Measurements from ENCODE around the gene KLHL29.

KLHL29 gene

DNA sequence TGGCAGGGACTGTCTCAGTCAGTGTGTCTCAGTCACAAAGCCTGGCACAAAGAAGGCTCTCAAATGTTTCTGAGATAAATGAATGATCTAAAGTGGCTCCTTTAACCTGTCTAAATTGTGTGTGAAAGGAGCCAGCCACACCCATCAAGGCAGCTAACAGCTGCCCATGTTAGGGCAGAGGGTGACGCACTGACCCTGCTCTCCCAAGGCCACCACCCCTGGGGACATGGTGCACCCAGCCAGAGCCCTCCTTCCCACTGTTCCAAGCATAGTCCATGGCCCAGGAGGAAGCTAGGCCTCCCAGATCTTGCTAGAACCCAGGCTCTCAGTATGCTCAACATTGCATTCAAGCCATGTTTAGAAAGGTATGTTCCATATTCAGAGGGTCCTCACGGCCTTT lies 100.3 kb downstream of the KLHL29 start:
- H3K36me3 ChIP-seq (ENCODE audit: insufficient read depth, low read length): no peaks in the 10 kb centered on the region
- peaks cover 11% of the 10 kb centered on the region for H3K4me1 ChIP-seq (ENCODE audit: insufficient read depth, low read length)
- no peak overlapping the region for H3K9ac ChIP-seq (ENCODE audit: low read depth, low read length)
- no peaks in the 10 kb centered on the region for H3K9me3 ChIP-seq (ENCODE audit: control insufficient read depth, insufficient read depth, low read length)

DNA sequence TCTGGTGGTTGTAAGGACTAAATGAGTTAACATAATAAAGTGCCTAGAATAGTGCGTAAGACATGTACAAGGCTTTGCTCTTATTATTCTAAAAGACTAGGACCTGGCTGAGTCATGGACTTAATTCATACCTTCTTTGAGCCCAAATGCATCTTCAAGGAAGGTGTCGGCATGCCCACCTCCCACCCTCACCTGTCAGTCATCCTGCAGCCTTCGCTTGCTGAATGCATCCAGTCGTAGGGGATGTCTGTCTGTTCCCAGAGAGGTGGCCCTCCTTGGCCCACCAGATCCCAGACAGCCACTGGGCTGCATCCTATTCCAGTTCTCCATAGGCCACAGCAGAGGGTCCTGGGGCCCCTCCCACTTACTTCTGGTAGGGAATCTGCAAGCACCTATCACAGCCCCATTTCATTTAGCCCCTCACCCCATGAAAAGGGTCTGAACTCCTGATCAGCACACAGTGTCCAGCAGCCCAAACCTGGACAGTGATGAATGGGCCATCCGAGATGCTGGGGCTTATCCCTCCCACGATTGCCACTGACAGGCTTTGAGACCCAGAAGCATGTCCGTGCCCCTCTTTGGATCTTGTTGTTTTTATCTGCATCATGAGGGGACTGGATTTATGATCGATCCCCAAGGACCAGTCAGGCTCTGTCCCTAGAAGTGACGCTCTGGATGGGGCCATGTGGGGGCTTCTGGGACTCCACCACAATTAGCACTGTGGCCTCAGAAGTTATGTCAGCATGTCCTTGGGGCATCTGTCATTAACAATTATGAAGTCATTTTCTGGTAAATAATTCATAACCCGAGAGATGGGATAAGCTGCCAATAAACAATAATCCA lies 101.1 kb downstream of the KLHL29 start:
- Histone ChIP-seq H3K9ac (ENCODE audit: low read depth, low read length) (no peak overlapping the region), H3K4me1 (ENCODE audit: insufficient read depth, low read length) (peaks cover 4% of the 10 kb centered on the region), H3K9me3 (ENCODE audit: control insufficient read depth, insufficient read depth, low read length) (no peaks in the 10 kb centered on the region), H3K36me3 (ENCODE audit: insufficient read depth, low read length) (no peaks in the 10 kb centered on the region)

GRCh38 chr2:23486684-23487075 lies 101.7 kb downstream of the KLHL29 start:
- Histone ChIP-seq H3K4me1 (ENCODE audit: insufficient read depth, low read length) (peaks cover 4% of the 10 kb centered on the region), H3K36me3 (ENCODE audit: insufficient read depth, low read length) (no peaks in the 10 kb centered on the region), H3K9ac (ENCODE audit: low read depth, low read length) (no peak overlapping the region), H3K9me3 (ENCODE audit: control insufficient read depth, insufficient read depth, low read length) (no peaks in the 10 kb centered on the region)

GRCh38 chr2:23487735-23488492 lies 102.9 kb downstream of the KLHL29 start:
- H3K4me1 ChIP-seq (ENCODE audit: insufficient read depth, low read length): no peaks in the 10 kb centered on the region
- H3K36me3 ChIP-seq (ENCODE audit: insufficient read depth, low read length): no peaks in the 10 kb centered on the region
- no peaks in the 10 kb centered on the region for H3K9me3 ChIP-seq (ENCODE audit: control insufficient read depth, insufficient read depth, low read length)
- H3K9ac ChIP-seq (ENCODE audit: low read depth, low read length): no peak overlapping the region

GRCh38 chr2:23488584-23488983 lies 103.6 kb downstream of the KLHL29 start:
- H3K9ac ChIP-seq (ENCODE audit: low read depth, low read length): no peak overlapping the region
- H3K4me1 ChIP-seq (ENCODE audit: insufficient read depth, low read length): no peaks in the 10 kb centered on the region
- H3K9me3 ChIP-seq (ENCODE audit: control insufficient read depth, insufficient read depth, low read length): no peaks in the 10 kb centered on the region

GRCh38 chr2:23489471-23490322 lies 104.7 kb downstream of the KLHL29 start:
- Histone ChIP-seq H3K9me3 (ENCODE audit: control insufficient read depth, insufficient read depth, low read length) (no peaks in the 10 kb centered on the region), H3K36me3 (ENCODE audit: insufficient read depth, low read length) (no peaks in the 10 kb centered on the region), H3K9ac (ENCODE audit: low read depth, low read length) (no peak overlapping the region), H3K4me1 (ENCODE audit: insufficient read depth, low read length) (no peaks in the 10 kb centered on the region)

More at GRCh38 chr2:23488584-23488983, 103.6 kb downstream of the KLHL29 start:
- H3K36me3 ChIP-seq (ENCODE audit: insufficient read depth, low read length): no peaks in the 10 kb centered on the region

DNA sequence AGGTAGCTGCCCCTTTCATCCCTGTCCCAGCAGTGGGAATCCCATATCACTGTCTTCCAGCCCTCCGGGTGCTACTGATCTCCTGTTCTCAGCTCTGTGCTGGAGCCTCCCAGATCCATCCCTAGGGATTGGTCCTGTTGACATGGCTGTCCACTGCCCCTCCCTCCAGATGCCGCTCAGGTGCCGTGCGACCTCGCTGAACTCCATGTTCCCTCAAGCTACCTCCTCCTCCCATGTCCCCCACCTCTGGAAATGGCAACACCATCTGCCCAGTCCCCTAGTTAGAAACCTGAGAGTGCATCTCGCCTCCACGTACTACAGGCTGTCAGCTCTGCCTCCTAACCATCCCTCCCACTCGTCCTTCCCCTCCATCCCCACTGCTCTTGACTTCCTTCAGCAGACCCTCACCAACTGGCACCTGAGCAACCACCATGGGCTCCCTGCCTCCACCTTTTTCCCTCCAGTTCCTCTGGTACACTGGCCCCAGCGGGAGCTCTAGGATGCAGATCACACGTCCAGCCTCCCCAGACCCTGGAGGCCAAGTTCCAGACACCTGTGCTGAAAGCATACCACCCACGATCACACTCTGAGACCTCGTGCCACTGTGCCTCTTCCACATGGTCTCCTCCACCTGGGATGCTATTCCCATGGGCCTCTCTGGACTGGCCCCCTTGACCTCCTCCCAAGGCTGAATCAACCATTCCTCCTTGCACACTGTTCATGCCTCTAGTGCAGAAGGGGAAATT lies 106.8 kb downstream of the KLHL29 start:
- no peaks in the 10 kb centered on the region for H3K9me3 ChIP-seq (ENCODE audit: control insufficient read depth, insufficient read depth, low read length)
- no peak overlapping the region for H3K9ac ChIP-seq (ENCODE audit: low read depth, low read length)
- H3K36me3 ChIP-seq (ENCODE audit: insufficient read depth, low read length): no peaks in the 10 kb centered on the region
- peaks cover 13% of the 10 kb centered on the region for H3K4me1 ChIP-seq (ENCODE audit: insufficient read depth, low read length)

DNA sequence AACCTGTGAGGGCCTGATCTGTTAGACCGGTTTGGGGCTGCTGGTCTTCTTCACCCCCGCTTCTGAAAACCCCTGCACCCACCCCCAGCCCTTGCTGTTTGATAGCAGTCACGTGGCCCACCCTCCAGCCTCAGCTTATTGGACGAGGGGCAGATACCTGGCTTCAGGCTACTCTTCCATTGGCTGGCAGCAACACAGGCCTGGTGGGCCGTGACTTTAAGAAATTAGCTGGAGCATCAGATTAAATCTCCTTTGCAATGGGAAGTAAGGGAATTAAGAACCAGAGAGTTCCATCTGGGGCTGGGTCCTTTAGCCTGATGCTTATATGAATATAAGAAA lies 107.3 kb downstream of the KLHL29 start:
- H3K9ac ChIP-seq (ENCODE audit: low read depth, low read length): no peak overlapping the region
- H3K4me1 ChIP-seq (ENCODE audit: insufficient read depth, low read length): peaks cover 18% of the 10 kb centered on the region
- no peaks in the 10 kb centered on the region for H3K9me3 ChIP-seq (ENCODE audit: control insufficient read depth, insufficient read depth, low read length)
- H3K36me3 ChIP-seq (ENCODE audit: insufficient read depth, low read length): no peaks in the 10 kb centered on the region

GRCh38 chr2:23492921-23493320 lies 107.9 kb downstream of the KLHL29 start:
- no peaks in the 10 kb centered on the region for H3K9me3 ChIP-seq (ENCODE audit: control insufficient read depth, insufficient read depth, low read length)
- no peak overlapping the region for H3K9ac ChIP-seq (ENCODE audit: low read depth, low read length)
- H3K36me3 ChIP-seq (ENCODE audit: insufficient read depth, low read length): no peaks in the 10 kb centered on the region
- H3K4me1 ChIP-seq (ENCODE audit: insufficient read depth, low read length): peaks cover 23% of the 10 kb centered on the region

GRCh38 chr2:23493846-23494245 lies 108.9 kb downstream of the KLHL29 start:
- no peaks in the 10 kb centered on the region for H3K9me3 ChIP-seq (ENCODE audit: control insufficient read depth, insufficient read depth, low read length)
- no peaks in the 10 kb centered on the region for H3K36me3 ChIP-seq (ENCODE audit: insufficient read depth, low read length)
- peaks cover 24% of the 10 kb centered on the region for H3K4me1 ChIP-seq (ENCODE audit: insufficient read depth, low read length)
- H3K9ac ChIP-seq (ENCODE audit: low read depth, low read length): no peak overlapping the region

DNA sequence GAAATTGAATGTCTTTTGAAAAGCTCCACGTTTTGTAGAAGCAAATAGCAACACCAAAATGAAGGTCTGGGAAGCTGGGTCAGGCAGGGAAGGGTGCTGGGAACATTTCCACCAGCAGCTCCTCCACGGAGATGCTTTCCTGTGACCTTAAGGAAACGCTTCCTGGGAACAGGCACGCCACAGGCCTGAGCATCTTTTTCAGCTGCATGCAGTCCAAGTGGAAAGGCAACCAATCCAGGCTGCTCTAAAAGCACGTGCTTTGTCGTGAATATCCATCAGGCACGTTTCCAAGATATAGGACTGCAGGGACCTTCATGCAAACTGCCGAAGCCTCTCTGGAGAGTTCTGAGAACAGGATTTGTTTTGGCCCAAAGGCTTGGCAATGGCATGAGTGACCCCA lies 109.3 kb downstream of the KLHL29 start:
- no peaks in the 10 kb centered on the region for H3K9me3 ChIP-seq (ENCODE audit: control insufficient read depth, insufficient read depth, low read length)
- no peaks in the 10 kb centered on the region for H3K36me3 ChIP-seq (ENCODE audit: insufficient read depth, low read length)
- no peak overlapping the region for H3K9ac ChIP-seq (ENCODE audit: low read depth, low read length)
- H3K4me1 ChIP-seq (ENCODE audit: insufficient read depth, low read length): peaks cover 28% of the 10 kb centered on the region

DNA sequence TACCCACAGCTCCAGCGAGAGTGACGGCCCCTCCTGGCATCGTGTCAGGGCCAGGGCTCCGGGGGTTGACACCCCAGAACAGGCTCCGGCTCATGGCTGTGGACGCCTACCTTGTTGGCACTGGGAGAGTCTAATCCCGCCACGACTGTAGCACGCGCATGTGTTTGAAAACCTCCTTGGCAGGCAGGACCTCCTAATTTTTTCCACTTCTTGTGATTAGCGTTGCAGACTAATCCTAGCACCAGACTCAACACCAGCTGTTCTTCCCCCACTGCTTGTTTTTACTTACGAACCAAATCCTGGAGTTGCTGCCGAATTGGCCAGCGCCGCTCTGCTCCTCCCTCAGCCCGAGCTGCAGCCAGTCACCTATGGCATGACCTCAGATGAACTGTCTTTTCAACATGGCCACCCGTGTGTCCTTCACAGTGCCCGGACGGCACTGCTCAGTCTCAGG lies 110.7 kb downstream of the KLHL29 start:
- Histone ChIP-seq H3K36me3 (ENCODE audit: insufficient read depth, low read length) (no peaks in the 10 kb centered on the region), H3K9me3 (ENCODE audit: control insufficient read depth, insufficient read depth, low read length) (no peaks in the 10 kb centered on the region), H3K9ac (ENCODE audit: low read depth, low read length) (no peak overlapping the region), H3K4me1 (ENCODE audit: insufficient read depth, low read length) (peaks cover 28% of the 10 kb centered on the region)

DNA sequence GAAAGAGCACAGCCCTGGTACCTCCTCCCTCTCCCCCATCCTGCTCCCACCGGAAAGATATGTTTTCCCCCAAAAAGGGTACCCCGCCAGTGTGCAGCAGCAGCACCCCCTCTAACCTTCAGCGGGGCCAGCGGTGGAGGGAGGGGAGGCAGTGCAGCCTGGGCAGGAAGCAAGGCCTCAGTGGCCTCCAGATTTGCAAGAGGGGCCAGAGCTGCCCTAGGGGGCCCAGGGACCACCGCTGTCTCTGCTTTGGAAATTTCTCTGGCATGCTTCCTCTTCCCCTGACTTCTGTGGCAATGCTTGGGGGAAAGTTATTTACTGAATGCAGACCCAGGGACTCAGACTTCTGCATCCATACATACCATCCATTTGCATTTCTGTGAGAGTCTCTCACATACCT lies 111.5 kb downstream of the KLHL29 start:
- no peaks in the 10 kb centered on the region for H3K9me3 ChIP-seq (ENCODE audit: control insufficient read depth, insufficient read depth, low read length)

DNA sequence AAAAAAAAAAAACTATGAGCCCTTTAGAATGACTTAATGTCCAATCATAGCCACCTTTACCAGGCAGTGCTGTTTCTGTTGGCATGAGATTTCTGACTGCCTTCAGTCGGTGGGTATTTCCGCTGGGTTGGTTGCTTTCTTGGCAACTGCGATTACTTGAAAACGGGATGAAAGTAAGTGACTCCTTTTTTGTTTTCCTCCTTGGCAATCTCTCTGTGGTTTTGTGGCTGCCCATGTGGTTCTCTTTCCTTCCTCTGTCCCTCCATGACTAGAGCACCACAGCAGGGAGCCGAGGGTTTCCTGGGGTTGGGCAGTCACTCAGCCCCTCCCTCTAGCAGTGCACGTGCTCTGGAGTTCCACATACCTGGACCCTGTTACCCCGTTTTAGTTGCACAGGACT lies 112.1 kb downstream of the KLHL29 start:
- Histone ChIP-seq H3K9me3 (ENCODE audit: control insufficient read depth, insufficient read depth, low read length) (no peaks in the 10 kb centered on the region), H3K4me1 (ENCODE audit: insufficient read depth, low read length) (peaks cover 29% of the 10 kb centered on the region), H3K9ac (ENCODE audit: low read depth, low read length) (no peak overlapping the region), H3K36me3 (ENCODE audit: insufficient read depth, low read length) (no peaks in the 10 kb centered on the region)

More for the DNA sequence above, 111.5 kb downstream of the KLHL29 start:
- Histone ChIP-seq H3K4me1 (ENCODE audit: insufficient read depth, low read length) (peaks cover 28% of the 10 kb centered on the region), H3K36me3 (ENCODE audit: insufficient read depth, low read length) (no peaks in the 10 kb centered on the region), H3K9ac (ENCODE audit: low read depth, low read length) (no peak overlapping the region)

Data from ES-I3 (cell line).